A549 (cell line): Measurements from ENCODE around the gene KRTAP17-1. TPM values are rescaled to one million over a fixed set of nuclear protein-coding genes. Genes with fewer than 3 reads are reported as not detected.

Source experiments
- ATAC-seq, 2 experiments: fragments of 200-7000 bp in 1 of 2; fragments of >200 bp in 1 of 2; cut with Nextera tagmentation in 1 of 2; cut with Tn5 transposase in 1 of 2; 3 replicates each; pipeline versions ENCODE4 v1.8.0 to v1.9.1; 2018 to 2020; ENCODE audit warnings: mild to moderate bottlenecking in 1 of 2, moderate library complexity in 1 of 2
- CTCF ChIA-PET: fragments of 300-600 bp; sonication (Branson Sonifier 250); formaldehyde crosslinking; extraction: SDS; loops from one replicate; lab custom pipeline; 2021; ENCODE audit warnings: antibody characterized with exemption, inconsistent platforms; lab: Yijun Ruan, JAX
- POLR2A ChIA-PET: fragments of 350-600 bp; formaldehyde crosslinking; extraction: SDS; loops from one replicate; lab custom pipeline; 2021; ENCODE audit warnings: antibody characterized with exemption, inconsistent platforms; lab: Yijun Ruan, JAX
- DNase-seq, 2 experiments: peaks; one replicate each; pipeline versions ENCODE4 v3.0.0 to v3.0.0-alpha.2; 2011 to 2016; ENCODE audit warnings: low read depth in 1 of 2, low spot score in 1 of 2
- FAIRE-seq: peaks from 2 replicates; lab custom pipeline; 2011; peaks lifted over from hg19 to GRCh38; lab: Jason Lieb, UNC
- H3K27ac ChIP-seq, 2 experiments: fragments of >200 bp; sonication (Bioruptor Twin); formaldehyde crosslinking; 3 replicates each; pipeline ENCODE4 v1.5.1; 2016 to 2017
- H3K4me1 ChIP-seq: fragments of >200 bp; sonication (Bioruptor Twin); formaldehyde crosslinking; 3 replicates; pipeline ENCODE4 v1.6.1; 2016
- H3K4me2 ChIP-seq: fragments of >200 bp; sonication (Bioruptor Twin); formaldehyde crosslinking; 3 replicates; pipeline ENCODE4 v1.6.1; 2016
- H3K4me3 ChIP-seq: fragments of >200 bp; sonication (Bioruptor Twin); formaldehyde crosslinking; 3 replicates; pipeline ENCODE4 v1.5.1; 2016
- H3K9me3 ChIP-seq: fragments of >200 bp; sonication (Bioruptor Twin); formaldehyde crosslinking; 3 replicates; pipeline ENCODE4 v1.6.1; 2016
- CHD4 ChIP-seq: fragments of 200-600 bp; sonication (generic); IDR thresholded peaks from 2 replicates; pipeline ENCODE4 v1.6.1; 2016; ENCODE audit warnings: antibody characterized with exemption, mild to moderate bottlenecking, borderline replicate concordance
- EHMT2 ChIP-seq: fragments of 200-600 bp; sonication (generic); IDR thresholded peaks from 2 replicates; pipeline ENCODE4 v1.6.1; 2016; ENCODE audit warnings: antibody characterized with exemption, low read depth, mild to moderate bottlenecking, moderate library complexity
- FOSB ChIP-seq: fragments of 250-450 bp; sonication (Bioruptor Pico); IDR thresholded peaks from 2 replicates; pipeline ENCODE4 v1.5.0; 2020; ENCODE audit warnings: mild to moderate bottlenecking, moderate library complexity
- FOSL2 ChIP-seq, 2 experiments: fragments of 450-650 bp in 1 of 2; fragments of >200 bp in 1 of 2; sonication (Bioruptor Twin) in 1 of 2; formaldehyde crosslinking; IDR thresholded peaks; 2 replicates each; pipeline versions ENCODE4 v1.5.0 to v1.6.1; 2016 to 2020; ENCODE audit warnings: mild to moderate bottlenecking in 1 of 2, moderate library complexity in 1 of 2
- HOXA7 ChIP-seq: fragments of 250-450 bp; sonication (Bioruptor Pico); IDR thresholded peaks from 2 replicates; pipeline ENCODE4 v1.5.0; 2020; ENCODE audit warnings: mild to moderate bottlenecking, moderate library complexity
- JUNB ChIP-seq: fragments of >200 bp; sonication (Bioruptor Twin); formaldehyde crosslinking; IDR thresholded peaks from 2 replicates; pipeline ENCODE4 v1.6.1; 2016
- MYC ChIP-seq: IDR thresholded peaks from 2 replicates; pipeline ENCODE4 v1.6.1; 2012; ENCODE audit warnings: mild to moderate bottlenecking, inconsistent platforms, low read length, improper control_type of control experiment, borderline replicate concordance
- NFE2L2 ChIP-seq: fragments of 150-350 bp; conservative IDR thresholded peaks from 2 replicates; pipeline ENCODE4 v1.6.1; 2014; ENCODE audit warnings: low read length
- NPAS2 ChIP-seq: fragments of 250-450 bp; sonication (Bioruptor Pico); IDR thresholded peaks from 2 replicates; pipeline ENCODE4 v1.8.0; 2022; ENCODE audit warnings: mild to moderate bottlenecking, moderate library complexity, borderline replicate concordance
- NR3C1 ChIP-seq: fragments of >200 bp; sonication (Bioruptor Twin); formaldehyde crosslinking; IDR thresholded peaks from 3 replicates; pipeline ENCODE4 v1.6.1; 2017
- POLR2AphosphoS2 ChIP-seq: conservative IDR thresholded peaks from 2 replicates; pipeline ENCODE4 v1.6.1; 2012; ENCODE audit warnings: low read length, improper control_type of control experiment, inconsistent platforms
- RAD21 ChIP-seq, 2 experiments: fragments of >200 bp in 1 of 2; sonication (Bioruptor Twin) in 1 of 2; formaldehyde crosslinking in 1 of 2; IDR thresholded peaks in 1 of 2; conservative IDR thresholded peaks in 1 of 2; 2 replicates in 1 of 2; 3 replicates in 1 of 2; pipeline ENCODE4 v1.6.1; 2012 to 2018; ENCODE audit warnings: inconsistent platforms in 1 of 2
- RCOR1 ChIP-seq: fragments of 150-350 bp; IDR thresholded peaks from 2 replicates; pipeline ENCODE4 v1.6.1; 2014; ENCODE audit warnings: antibody characterized with exemption, low read length, low read depth
- ZNF302 ChIP-seq: fragments of 250-450 bp; sonication (Bioruptor Pico); IDR thresholded peaks from 2 replicates; pipeline ENCODE4 v1.9.0; 2021; ENCODE audit warnings: inconsistent platforms, mild to moderate bottlenecking, moderate library complexity
- WGBS: methylation state at CpG from one replicate; pipeline ENCODE4 v1.1.6; 2017; ENCODE audit errors: missing lambda C conversion rate; 5-methylcytosine and 5-hydroxymethylcytosine counted together
- polyA plus RNA-seq, 4 experiments: library from polyadenylated mRNA; depleted of rRNA in 3 of 4; stranded (reverse); fragments of >200 nt; fragmentation: RNase III in 1 of 4; extraction: RNeasy Plus Mini Kit Qiagen cat#74134 plus additional on column Dnase treatment in 1 of 4; gene quantifications; 2 replicates in 3 of 4; 3 replicates in 1 of 4; pipeline ENCODE4 v1.2.3, GENCODE V29; 2011 to 2017
- TF ChIP-seq, protein P1 (sequence below): fragments of 150-350 bp; IDR thresholded peaks from 2 replicates; pipeline ENCODE4 v1.6.1; 2014; ENCODE audit warnings: low read depth, mild to moderate bottlenecking, low read length
- TF ChIP-seq, protein P2 (sequence below): IDR thresholded peaks from 2 replicates; pipeline ENCODE4 v1.6.1; 2012
- TF ChIP-seq, protein P3 (sequence below): IDR thresholded peaks from 2 replicates; pipeline ENCODE4 v1.6.1; 2012; ENCODE audit warnings: low read depth, borderline replicate concordance
- TF ChIP-seq, protein P4 (sequence below): fragments of >200 bp; sonication (Bioruptor Twin); formaldehyde crosslinking; IDR thresholded peaks from 3 replicates; pipeline ENCODE4 v1.6.1; 2016

KRTAP17-1 gene
- polyA plus RNA-seq, 2 of the 4 experiments (the other 2 are of a cell fraction), result not detected

DNA sequence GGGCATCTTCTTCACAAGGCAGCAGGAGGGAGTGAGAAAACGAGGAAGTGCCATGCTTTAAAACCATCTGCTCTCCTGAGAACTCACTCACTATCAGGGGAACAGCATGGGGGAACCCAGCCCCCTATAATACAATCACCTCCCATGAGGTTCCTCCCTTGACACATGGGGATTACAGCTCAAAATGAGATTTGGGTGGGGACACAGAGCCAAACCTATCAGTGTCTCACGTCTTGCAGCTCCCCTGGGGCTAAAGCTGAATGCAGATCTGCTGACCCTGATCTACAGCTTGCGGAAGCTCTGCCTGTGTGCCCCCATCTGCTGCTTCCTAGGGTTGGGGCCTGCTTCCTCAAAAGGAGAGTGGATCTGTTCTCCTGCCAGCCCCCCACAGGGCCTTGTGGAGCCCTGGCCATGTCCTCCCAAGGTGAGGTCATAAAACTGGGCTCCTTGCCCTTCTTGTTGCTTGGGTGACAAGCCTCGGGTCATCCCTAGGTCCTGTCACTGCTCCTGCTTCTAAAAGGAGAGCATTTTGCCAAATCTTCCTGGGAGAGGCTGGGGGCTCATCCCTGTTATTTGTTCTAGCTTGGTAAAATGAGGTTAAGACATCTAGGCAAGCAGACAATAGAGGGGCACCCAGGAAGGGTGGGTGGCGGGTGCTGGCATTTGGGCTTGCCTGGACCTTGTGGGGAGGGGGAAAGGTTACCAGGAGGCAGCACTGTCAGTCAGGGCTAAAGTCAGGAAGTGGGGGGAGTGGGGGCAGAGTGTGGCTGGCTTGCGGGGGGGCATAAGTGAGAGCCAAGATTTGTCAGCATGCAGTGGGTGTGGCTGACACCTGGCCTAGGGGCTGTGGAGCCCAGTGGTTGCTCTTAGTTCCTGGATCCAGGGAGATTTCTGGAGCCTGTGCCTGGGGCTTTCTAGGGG lies 19.1 kb upstream of the KRTAP17-1 start (continued):
- TF ChIP-seq CHD4, result no peak
- TF ChIP-seq HOXA7 (CRISPR knock-in tag), result no peak
- TF ChIP-seq FOSB (CRISPR knock-in tag), result no peak

DNA sequence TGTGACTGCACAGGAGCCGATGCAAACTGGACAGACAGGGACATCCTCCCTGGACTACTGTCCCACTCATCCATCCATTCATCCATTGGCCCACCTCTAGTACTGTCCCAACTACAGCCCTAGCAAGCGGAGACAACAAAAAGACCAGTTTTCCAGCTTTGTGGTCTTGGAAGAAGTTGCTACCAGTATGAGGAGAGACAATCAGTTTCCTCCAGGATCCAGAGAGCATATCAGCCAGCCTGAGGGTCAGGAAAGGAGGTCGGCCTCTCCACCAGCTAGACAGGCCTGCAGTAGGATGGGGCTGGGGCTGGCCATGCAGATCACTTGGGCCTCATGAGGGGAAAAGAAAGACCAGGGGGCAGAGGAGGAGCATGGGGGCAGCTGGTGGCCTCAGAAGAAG lies 18.3 kb upstream of the KRTAP17-1 start:
- WGBS, result 89% methylated on average over 3 of the region's 3 CpGs
- H3K9me3 ChIP-seq, result no peaks in the 10 kb centered on the region
- DNase-seq (no peak), FAIRE-seq (no peak), ATAC-seq (no peak)
- no peaks in the 10 kb centered on the region for H3K4me1 ChIP-seq
- CTCF ChIA-PET, result interaction anchor here (1.3 to 5.5 kb wide), 6 partner anchors 12 to 477 kb away, joined by 3 to 35 read pairs (median 10); no protein-coding TSS in a partner anchor
- no peak overlapping the region for H3K27ac ChIP-seq
- TF ChIP-seq CHD4, result no peak
- TF ChIP-seq MYC, result no peak
- no peak for TF ChIP-seq RCOR1
- no peak for TF ChIP-seq NFE2L2
- no peak for TF ChIP-seq ZNF302 (CRISPR knock-in tag)
- no peak for TF ChIP-seq EHMT2
- no peak overlapping the region for H3K4me2 ChIP-seq
- H3K4me3 ChIP-seq, result no peak overlapping the region
- POLR2A ChIA-PET, result no interaction called here

DNA sequence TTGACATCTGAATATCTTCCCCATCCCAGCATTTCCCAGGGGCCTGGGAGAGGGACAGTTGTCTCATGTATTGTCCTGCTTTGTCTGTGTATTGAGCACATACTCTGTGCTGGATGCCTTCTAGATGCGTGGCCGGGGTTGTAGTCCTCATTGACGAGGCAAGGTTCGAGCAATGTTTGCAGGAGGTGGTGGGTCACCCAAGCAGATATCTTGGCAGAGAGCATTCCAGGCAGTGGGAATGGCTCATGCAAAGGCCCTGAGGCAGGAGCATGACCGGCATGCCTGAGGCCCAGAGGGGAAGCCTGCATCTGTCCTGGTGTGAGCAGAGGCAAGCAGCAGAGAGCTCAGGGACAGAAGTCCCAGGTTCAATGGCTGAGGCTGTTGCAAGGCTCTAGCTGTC lies 17.6 kb upstream of the KRTAP17-1 start:
- WGBS, result 87% methylated on average over 5 of the region's 5 CpGs
- no peak overlapping the region for H3K4me2 ChIP-seq
- H3K4me1 ChIP-seq, result no peaks in the 10 kb centered on the region
- no peak overlapping the region for H3K27ac ChIP-seq
- DNase-seq (no peak), FAIRE-seq (no peak), ATAC-seq (no peak)
- ChIA-PET POLR2A (no interaction called here), CTCF (interaction anchor here (1.5 to 5.5 kb wide), 7 partner anchors 11 to 476 kb away, joined by 4 to 35 read pairs (median 16); no protein-coding TSS in a partner anchor)
- no peaks in the 10 kb centered on the region for H3K9me3 ChIP-seq
- no peak for TF ChIP-seq JUNB
- TF ChIP-seq NR3C1, result no peak
- TF ChIP-seq, protein P1, sequence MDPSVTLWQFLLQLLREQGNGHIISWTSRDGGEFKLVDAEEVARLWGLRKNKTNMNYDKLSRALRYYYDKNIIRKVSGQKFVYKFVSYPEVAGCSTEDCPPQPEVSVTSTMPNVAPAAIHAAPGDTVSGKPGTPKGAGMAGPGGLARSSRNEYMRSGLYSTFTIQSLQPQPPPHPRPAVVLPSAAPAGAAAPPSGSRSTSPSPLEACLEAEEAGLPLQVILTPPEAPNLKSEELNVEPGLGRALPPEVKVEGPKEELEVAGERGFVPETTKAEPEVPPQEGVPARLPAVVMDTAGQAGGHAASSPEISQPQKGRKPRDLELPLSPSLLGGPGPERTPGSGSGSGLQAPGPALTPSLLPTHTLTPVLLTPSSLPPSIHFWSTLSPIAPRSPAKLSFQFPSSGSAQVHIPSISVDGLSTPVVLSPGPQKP, result no peak
- TF ChIP-seq, protein P2, sequence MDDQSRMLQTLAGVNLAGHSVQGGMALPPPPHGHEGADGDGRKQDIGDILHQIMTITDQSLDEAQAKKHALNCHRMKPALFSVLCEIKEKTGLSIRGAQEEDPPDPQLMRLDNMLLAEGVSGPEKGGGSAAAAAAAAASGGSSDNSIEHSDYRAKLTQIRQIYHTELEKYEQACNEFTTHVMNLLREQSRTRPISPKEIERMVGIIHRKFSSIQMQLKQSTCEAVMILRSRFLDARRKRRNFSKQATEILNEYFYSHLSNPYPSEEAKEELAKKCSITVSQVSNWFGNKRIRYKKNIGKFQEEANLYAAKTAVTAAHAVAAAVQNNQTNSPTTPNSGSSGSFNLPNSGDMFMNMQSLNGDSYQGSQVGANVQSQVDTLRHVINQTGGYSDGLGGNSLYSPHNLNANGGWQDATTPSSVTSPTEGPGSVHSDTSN, result no peak
- TF ChIP-seq, protein P3, sequence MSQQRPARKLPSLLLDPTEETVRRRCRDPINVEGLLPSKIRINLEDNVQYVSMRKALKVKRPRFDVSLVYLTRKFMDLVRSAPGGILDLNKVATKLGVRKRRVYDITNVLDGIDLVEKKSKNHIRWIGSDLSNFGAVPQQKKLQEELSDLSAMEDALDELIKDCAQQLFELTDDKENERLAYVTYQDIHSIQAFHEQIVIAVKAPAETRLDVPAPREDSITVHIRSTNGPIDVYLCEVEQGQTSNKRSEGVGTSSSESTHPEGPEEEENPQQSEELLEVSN, result no peak
- H3K4me3 ChIP-seq, result no peak overlapping the region

DNA sequence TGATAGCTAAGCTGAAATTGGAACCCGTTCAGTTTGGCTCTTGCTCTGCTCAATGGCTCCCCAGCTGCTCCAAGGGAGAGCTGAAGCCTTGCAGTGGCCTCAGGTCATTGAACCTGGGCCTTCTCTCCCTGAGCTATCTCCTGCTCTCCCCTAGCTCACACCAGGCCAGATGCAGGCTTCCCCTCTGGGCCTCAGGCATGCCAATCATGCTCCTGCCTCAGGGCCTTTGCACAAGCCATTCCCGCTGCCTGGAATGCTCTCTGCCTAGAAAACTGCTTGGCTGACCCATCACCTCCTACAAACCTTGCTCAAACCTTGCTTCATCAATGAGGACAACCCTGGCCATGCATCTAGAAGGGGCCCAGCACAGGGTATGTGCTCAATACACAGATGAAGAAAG lies 16.7 kb upstream of the KRTAP17-1 start:
- WGBS, result 55% methylated on average over 2 of the region's 2 CpGs
- Histone ChIP-seq H3K4me2 (no peak overlapping the region), H3K27ac (no peak overlapping the region), H3K4me1 (no peaks in the 10 kb centered on the region), H3K4me3 (no peak overlapping the region), H3K9me3 (no peaks in the 10 kb centered on the region)
- no peak for TF ChIP-seq NR3C1
- TF ChIP-seq NPAS2 (CRISPR knock-in tag), result no peak
- TF ChIP-seq RAD21 (conservative IDR thresholded peaks at IDR 0.05 in 1 of 2, IDR thresholded peaks at IDR 0.05 in 1 of 2), result no peak
- no peak for TF ChIP-seq POLR2AphosphoS2
- TF ChIP-seq, protein P4, sequence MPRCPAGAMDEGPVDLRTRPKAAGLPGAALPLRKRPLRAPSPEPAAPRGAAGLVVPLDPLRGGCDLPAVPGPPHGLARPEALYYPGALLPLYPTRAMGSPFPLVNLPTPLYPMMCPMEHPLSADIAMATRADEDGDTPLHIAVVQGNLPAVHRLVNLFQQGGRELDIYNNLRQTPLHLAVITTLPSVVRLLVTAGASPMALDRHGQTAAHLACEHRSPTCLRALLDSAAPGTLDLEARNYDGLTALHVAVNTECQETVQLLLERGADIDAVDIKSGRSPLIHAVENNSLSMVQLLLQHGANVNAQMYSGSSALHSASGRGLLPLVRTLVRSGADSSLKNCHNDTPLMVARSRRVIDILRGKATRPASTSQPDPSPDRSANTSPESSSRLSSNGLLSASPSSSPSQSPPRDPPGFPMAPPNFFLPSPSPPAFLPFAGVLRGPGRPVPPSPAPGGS, result no peak
- TF ChIP-seq FOSL2 (IDR thresholded peaks at IDR 0.05), result no peak
- TF ChIP-seq FOSL2 (CRISPR knock-in tag; IDR thresholded peaks at IDR 0.05), result no peak
- DNase-seq (no peak), ATAC-seq (no peak), FAIRE-seq (no peak)
- ChIA-PET CTCF (interaction anchor here (0.9 to 5.5 kb wide), 9 partner anchors 10 to 475 kb away, joined by 3 to 40 read pairs (median 16); no protein-coding TSS in a partner anchor), POLR2A (no interaction called here)
